AG20443 (cell line): ENCODE data around the gene CBLL1.

Source experiments
- DNase-seq: peaks from one replicate; pipeline ENCODE4 v3.0.0; 2012; ENCODE audit warnings: low spot score, mixed read lengths

CBLL1 gene

GRCh38 chr7:107743567-107744344 lies at the start of gene CBLL1:
Gene CBLL1, plus strand, starts transcription at chr7:107744142. Its CDS starts 22 bp downstream, at chr7:107744164.
- DNase-seq = peak; percentile 98

- peak; percentile 18 for DNase-seq
Observed at GRCh38 chr7:107694386-107694785, 49.6 kb upstream of the CBLL1 start.

GRCh38 chr7:107696330-107696946 lies 47.5 kb upstream of the CBLL1 start:
- no peak for DNase-seq

DNA sequence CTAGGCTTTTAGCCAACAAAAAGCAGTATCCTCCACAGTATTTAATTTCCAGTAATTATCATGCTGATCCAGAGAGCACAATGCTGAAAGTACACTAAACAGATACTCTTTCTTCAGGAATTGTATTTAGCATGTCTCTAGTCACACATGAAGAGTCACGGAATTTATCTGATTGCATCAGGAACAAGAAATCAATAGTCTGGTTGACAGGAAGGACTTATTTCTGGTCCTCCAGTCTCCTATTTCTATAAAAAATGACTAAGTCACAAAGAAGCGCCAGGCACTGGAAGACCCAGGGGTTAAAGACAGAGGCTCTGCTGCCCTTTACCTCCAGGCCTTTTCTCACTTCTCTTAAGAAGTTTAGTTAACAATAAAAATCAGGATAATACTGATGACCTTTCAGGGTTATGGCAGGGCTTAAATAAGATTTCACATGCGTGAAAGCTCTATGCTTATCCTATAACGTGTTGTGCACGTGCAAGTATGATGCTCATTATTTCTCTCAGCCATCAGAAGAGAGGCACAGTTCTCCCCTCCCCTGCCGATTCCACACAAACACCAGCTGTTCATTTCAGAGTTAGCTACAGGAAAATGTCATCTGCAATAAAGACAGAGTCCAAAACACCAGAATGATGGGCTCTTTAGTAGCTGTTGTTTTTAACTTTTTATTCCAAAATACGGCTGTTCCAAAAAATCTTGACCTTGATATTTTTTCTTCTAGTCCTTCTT lies 46.5 kb upstream of the CBLL1 start:
- DNase-seq = no peak

DNA sequence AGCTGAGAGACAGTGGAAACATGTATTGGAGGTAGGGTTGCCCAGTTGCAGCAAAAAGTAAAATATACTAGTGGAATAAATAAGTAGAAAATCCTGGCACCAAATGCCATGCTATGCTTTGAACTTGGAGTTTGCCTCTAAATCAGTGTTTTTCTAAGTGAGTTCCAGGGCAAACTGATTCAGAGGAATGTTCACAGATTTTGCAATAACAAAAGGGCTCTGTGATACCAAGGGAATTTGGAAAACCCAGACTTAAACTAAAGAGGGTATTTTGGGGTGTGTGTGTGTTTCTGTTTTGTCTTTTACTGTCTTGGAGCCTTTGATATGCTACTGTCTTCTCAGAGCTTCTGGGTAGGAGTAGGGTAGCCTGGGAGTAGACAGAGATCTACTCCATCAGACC lies 43.4 kb upstream of the CBLL1 start:
- no peak for DNase-seq

DNA sequence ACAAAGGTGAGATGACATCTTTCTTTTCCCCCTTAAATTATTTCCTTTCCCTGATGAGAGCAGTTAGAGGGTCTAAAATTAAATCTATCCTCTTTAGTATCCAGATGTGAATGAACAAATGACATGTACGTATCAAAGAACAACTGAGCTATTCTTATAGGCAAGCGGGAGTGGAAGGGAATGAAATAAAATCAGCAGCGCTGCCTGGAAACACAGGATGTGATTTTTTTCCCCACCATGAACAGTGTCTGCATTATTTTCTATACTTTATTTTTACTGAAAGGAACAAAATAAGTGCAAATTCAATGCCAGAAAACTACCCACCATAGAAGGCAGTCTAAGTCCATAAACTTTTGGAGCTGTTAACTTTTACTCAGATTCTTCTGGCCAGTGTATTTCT lies 42.8 kb upstream of the CBLL1 start:
- DNase-seq = no peak

- no peak for DNase-seq
Observed at GRCh38 chr7:107703219-107703618, 40.7 kb upstream of the CBLL1 start.

DNA sequence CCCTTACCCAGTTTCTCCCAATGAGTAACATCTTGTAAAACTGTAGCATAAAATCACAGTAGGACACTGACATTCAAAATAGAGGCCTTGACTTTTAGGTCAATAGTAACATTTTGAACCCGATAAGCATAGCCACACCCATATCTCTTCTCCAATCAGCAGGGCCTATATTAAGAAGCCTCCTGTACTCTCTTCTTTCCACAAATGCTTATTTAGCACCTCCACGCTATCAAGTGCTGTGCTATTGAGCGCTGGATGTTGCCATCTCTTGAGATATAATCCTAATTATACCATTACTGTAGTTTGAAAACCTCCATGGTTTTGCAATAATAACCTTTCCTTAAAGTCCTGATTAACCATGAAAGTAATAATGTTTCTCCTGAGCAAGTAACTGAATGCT lies 40.1 kb upstream of the CBLL1 start:
- no peak for DNase-seq

DNA sequence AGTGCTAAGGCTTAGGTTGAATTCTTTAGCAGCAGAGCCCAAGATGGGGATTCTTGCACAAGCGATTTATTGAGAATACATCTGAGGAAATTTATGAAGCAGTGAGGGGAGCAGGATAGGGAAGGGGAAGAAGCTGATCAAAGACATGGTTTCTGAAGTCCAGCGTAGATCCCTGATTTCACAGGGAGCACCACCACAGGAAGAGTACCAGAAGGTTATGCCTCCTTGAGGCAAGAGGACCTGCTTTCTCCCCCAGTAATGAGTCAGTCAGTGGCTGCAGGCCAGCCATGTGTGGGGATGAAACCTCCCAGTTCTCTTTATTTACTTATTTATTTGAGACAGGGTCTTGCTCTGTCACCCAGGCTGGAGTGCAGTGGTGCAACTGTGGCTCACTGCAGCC lies 35.0 kb upstream of the CBLL1 start:
- no peak for DNase-seq

DNA sequence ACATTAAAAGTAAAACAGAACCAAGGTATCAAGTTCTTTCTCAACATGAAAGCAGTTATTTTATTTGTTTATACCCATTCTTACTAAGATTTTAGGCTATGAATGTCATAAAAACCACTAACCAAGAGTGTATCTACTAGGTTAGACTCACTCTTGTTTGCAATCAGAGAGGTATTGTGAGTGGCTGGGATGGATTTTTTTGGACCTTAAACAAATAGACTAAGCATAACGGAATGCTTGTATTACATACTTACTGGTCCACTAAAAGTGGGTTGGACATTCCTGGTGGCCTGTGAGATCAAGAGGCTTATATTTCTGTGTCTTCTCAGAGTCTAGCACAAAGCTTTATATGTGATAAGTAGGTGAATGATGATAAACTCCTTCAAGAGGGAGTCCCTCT lies 32.6 kb upstream of the CBLL1 start:
- peak; percentile 52 for DNase-seq

DNA sequence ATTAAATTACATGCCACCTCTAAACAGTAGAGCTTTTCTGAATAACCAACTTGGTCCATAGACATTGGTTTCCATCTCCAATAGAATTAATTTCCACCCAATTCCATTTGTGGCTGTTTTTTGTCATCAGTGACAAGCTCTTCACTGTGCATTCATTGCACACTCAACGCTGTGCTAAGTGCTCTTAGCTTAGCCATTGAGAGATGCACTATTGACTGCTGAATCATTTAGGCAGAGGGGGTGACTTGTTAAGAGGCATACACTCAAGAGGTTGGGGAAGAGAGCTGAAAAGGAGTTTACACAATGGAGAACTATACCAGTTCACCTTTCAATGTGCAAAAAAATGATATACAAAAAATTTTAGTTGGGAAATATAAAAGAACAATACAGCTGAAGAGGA lies 31.9 kb upstream of the CBLL1 start:
- DNase-seq = no peak

GRCh38 chr7:107712896-107713295 lies 31.0 kb upstream of the CBLL1 start:
- DNase-seq = no peak

- DNase-seq = no peak
Observed at GRCh38 chr7:107715531-107715930, 28.4 kb upstream of the CBLL1 start.

DNA sequence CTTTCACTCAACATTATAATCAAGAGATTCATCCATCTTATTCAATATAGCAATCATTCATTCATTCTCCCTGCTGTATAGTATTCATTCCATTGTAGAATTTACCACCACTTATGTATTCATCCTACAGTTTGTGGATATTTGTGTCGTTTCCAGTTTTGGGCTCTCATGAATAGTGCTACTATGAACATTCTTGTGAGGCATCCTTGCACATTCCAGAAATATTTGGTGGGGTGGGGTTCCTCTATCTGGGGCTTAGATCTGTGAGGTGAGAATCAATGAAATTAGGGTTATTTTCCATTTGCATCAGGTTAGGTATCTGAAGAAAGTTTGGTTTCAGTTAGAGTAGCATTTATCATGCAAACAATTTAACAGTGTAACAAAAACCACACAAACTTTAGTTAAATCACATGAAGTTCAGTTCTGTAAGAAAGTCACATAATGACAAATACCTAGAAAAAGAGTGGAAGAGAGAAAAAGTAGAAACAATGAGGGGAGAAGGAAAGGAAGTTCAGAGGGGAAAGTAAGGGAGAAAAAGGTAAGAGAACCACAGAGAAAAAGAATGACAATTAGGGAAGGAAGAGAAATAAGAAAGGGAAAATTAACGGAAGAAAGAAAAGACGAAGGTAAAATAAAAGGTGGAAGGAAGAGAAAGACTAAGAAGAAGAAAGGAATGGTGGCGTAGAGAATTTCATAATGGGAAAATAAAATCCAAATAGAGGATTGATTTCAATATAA lies 25.3 kb upstream of the CBLL1 start:
- no peak for DNase-seq

- DNase-seq = no peak
Observed at GRCh38 chr7:107721286-107721685, 22.7 kb upstream of the CBLL1 start.

DNA sequence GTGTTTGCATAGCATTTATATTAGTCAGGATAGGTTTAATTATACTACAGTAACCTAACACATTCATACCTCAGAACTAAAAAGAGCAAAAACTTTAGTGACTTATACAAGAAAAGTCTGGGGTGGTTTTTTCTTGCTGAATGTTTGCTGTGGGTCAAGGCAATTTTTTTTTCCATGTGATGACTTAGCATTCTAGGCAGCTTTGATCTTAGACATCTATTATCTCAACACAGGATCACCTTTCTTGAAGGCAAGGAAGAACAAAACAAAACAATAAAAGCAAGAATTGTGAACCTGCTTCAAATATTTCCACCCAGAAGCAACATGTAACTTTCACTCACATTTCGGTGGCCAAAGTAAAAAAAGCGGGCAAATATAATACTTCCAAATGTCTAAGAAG lies 20.7 kb upstream of the CBLL1 start:
- DNase-seq = no peak

DNA sequence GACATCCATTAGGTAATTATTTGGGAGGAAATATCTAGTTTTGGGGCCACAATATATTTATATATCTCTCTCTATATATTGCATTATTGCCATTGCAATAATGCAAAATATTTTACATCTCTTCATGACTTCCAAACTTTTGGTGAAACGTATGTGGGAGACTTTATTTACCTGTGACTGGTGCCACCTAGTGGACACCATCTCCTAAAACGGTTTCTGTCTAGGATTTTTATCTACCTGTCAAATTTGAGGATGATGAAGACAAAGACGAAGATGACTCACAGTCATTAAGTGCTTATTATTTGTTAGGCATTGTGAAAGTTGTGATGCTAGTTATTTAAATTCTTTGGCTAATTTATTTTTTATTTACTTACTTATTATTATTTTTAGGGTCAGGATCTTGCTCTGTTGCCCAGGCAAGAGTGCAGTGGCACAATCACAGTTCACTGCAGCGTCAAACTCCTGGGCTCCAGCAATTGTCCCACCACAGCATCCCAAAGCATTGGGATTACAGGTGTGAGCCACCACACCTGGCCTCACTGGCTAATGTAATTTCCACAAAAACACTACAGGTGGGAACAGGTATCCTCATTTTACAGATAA lies 18.7 kb upstream of the CBLL1 start:
- peak; percentile 51 for DNase-seq

DNA sequence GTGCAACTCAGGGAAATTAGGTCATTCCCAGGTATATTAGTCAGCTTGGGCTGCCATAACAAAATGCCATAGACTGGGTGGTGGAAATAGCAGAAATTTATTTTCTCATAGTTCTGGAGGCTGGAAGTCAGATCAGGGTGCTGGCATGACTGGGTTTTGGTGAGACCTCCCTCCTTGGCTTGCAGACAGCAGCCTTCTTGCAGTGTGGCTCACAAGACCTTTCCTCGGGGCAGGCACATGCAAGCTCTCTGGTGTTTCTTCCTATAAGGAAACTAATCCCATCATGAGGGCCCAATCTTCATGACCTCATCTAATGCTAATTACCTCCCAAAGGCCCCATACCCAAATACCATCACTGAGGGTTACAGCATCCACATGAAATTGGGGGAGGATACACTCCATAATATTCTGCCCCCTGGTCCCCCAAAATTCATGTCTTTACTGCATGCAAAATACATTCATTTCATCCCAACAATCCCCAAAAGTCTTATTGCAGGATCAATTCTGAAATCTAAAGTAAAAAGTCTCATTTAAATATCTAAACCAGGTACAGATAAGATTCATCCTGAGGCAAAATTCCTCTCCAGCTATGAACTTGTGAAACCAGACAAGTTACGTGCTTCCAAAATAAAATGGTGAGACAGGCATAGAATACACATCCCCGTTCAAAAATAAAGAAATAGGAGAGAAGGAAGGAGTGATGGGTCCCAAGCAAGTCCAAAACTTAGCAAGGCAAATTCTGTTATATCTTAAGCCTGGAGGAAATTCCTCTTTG lies 17.4 kb upstream of the CBLL1 start:
- DNase-seq = no peak

DNA sequence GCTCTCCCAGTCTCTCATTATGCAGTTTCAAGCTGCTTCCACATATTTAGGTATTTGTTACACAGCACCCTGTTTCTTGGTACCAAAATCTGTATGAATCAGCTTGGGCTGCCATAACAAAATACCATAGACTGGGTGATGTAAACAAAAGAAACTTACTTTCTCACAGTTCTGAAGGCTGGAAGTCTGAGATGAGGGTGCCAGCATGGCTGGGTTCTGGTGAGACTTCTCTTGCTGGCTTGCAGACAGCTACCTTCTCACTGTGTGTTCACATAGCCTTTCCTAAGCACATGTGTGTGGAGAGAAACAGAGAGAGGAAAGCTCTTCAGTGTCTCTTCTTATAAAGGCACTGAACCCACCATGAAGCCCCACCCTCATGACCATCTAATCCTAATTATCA lies 15.7 kb upstream of the CBLL1 start:
- DNase-seq = no peak

DNA sequence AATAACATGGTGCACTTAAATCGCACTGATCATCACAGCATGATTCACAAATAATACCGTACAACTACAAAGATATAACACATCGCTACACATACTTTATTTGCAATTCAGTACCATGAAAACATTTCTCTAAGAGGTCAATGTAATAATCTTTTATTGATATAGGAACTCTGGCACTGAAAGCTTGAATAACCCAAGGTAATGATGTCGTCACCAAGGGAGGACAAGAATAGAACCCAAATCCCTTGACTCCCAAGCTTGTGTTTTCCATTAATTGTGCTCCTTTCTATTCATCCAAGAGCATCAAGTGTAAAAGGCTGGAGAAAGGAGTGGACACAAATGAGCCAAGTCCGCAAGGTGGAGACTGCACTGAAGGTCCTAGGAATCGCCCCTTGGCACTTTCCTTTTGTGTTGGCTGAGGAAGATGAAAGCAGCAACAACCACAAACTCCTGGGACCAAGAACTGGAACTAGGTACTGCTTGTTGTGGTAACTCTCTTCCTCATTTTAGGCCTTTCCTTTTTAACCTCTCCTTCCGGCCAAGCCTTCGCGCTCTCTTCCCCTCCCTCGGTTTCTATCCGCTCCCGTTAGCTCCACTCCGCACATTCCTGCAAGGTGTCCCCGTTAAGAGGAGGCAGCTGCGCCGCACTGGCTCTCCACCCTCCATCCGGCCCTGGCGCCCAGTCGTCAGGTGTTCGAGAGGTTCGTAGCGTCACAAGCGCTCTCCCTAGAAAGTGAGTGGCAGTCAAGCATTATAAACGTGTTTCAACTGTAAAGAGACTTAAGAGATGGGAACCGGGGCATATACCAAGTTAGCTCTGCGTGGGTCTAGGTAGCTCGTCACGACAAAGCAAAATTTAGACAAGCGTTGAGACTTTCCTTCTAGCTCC lies 1.0 kb upstream of the CBLL1 start:
- no peak for DNase-seq
